PC-9 (cell line): ENCODE measurements around the gene ATG3. TPM values are rescaled to one million over a fixed set of nuclear protein-coding genes. Genes with fewer than 3 reads are reported as not detected.
"Not testable (repeated sequence)": the region's sequence is repeated elsewhere in the genome, so short reads cannot be mapped to it uniquely, and the experiment has no call there.

Experiments used
- BruUV-seq: library from RNA; stranded (reverse); fragments of 400-500 nt; replicated peaks from 2 replicates; lab custom pipeline; 2021; lab: Mats Ljungman, UMichigan
- CTCF ChIA-PET: fragments of 300-600 bp; sonication (Branson Sonifier 250); formaldehyde crosslinking; loops from one replicate; lab custom pipeline; 2022; ENCODE audit warnings: antibody characterized with exemption; lab: Charles Lee
- POLR2A ChIA-PET: fragments of 300-600 bp; sonication (Branson Sonifier 250); formaldehyde crosslinking; loops from one replicate; lab custom pipeline; 2022; ENCODE audit warnings: antibody characterized with exemption; ENCODE audit not compliant: unreplicated experiment; lab: Charles Lee
- DNase-seq, 2 experiments: peaks; one replicate each; pipeline versions ENCODE4 v3.0.0 to v3.0.0-alpha.2; 2015 to 2022; ENCODE audit warnings: mixed read lengths in 1 of 2
- H2AFZ ChIP-seq: fragments of 200-600 bp; sonication (generic); 2 replicates; pipeline ENCODE4 v1.8.1; 2017; ENCODE audit warnings: antibody characterized with exemption
- H3F3A ChIP-seq: fragments of 200-600 bp; sonication (generic); 2 replicates; pipeline ENCODE4 v1.8.1; 2017; ENCODE audit warnings: antibody characterized with exemption, mild to moderate bottlenecking, low read depth; ENCODE audit not compliant: insufficient read depth
- H3K27ac ChIP-seq: fragments of 200-600 bp; sonication (generic); 2 replicates; pipeline ENCODE4 v1.6.1; 2016; ENCODE audit warnings: mixed run types
- H3K27me3 ChIP-seq: fragments of 200-600 bp; sonication (generic); 2 replicates; pipeline ENCODE4 v1.6.1; 2016; ENCODE audit warnings: low read depth, mixed run types; ENCODE audit not compliant: insufficient read depth
- H3K36me3 ChIP-seq: fragments of 200-600 bp; sonication (generic); 2 replicates; pipeline ENCODE4 v1.6.1; 2016; ENCODE audit warnings: low read depth, mixed run types
- H3K4me1 ChIP-seq: fragments of 200-600 bp; sonication (generic); replicated peaks from 2 replicates; pipeline ENCODE4 v1.6.1; 2016; ENCODE audit warnings: mixed run types; ENCODE audit not compliant: insufficient read depth
- H3K4me2 ChIP-seq: fragments of 200-600 bp; sonication (generic); 2 replicates; pipeline ENCODE4 v1.6.1; 2017; ENCODE audit warnings: mixed run types
- H3K4me3 ChIP-seq: fragments of 200-600 bp; sonication (generic); 2 replicates; pipeline ENCODE4 v1.6.1; 2016; ENCODE audit warnings: mixed run types
- H3K79me2 ChIP-seq: fragments of 200-600 bp; sonication (generic); 2 replicates; pipeline ENCODE4 v1.6.1; 2017; ENCODE audit warnings: low read depth, mixed run types
- H3K9me2 ChIP-seq: fragments of 200-600 bp; sonication (generic); 2 replicates; pipeline ENCODE4 v1.8.1; 2017; ENCODE audit warnings: mild to moderate bottlenecking; ENCODE audit not compliant: insufficient read depth
- H3K9me3 ChIP-seq: fragments of 200-600 bp; sonication (generic); 2 replicates; pipeline ENCODE4 v1.8.1; 2016; ENCODE audit warnings: low read depth; ENCODE audit not compliant: insufficient read depth
- H4K20me1 ChIP-seq: fragments of 200-600 bp; sonication (generic); 2 replicates; pipeline ENCODE4 v1.8.1; 2017; ENCODE audit not compliant: insufficient read depth
- CTCF ChIP-seq: fragments of 200-600 bp; sonication (generic); conservative IDR thresholded peaks from 2 replicates; pipeline ENCODE4 v1.6.1; 2017; ENCODE audit warnings: mixed run types, antibody characterized with exemption, mild to moderate bottlenecking, moderate library complexity
- EZH2 ChIP-seq: fragments of 200-600 bp; sonication (generic); IDR thresholded peaks from 2 replicates; pipeline ENCODE4 v1.8.0; 2017; ENCODE audit warnings: antibody characterized with exemption, low read depth
- intact Hi-C: fragments of 100-400 bp; cut with micrococcal nuclease; formaldehyde crosslinking; loops from one replicate; pipeline ENCODE4 v1.10.0; 2022; ENCODE audit not compliant: unreplicated experiment
- total RNA-seq: library from RNA; stranded (reverse); gene quantifications from 2 replicates; pipeline ENCODE4 v1.2.3, GENCODE V29; 2021

The ATG3 gene
- total RNA-seq, 1 experiment from 2014 or later = 68.9 TPM

- H3F3A ChIP-seq = no peaks in the 10 kb centered on the region; the same call in 1 of the 2 replicates
- H3K27me3 ChIP-seq = no peaks in the 10 kb centered on the region
- H3K9me3 ChIP-seq = no peaks in the 10 kb centered on the region
- no peak for DNase-seq
- POLR2A ChIA-PET = interaction anchor here (0.6 kb wide), 1 partner anchor 446 kb away, joined by 15 read pairs; no protein-coding TSS in a partner anchor
- H3K4me2 ChIP-seq = no peak overlapping the region
- no TSS peak for BruUV-seq
- no peaks in the 10 kb centered on the region for H3K4me1 ChIP-seq
- TF ChIP-seq CTCF (no peak), EZH2 (no peak)
- no peaks in the 10 kb centered on the region for H3K36me3 ChIP-seq
- no peaks in the 10 kb centered on the region for H4K20me1 ChIP-seq
- no peaks in the 10 kb centered on the region for H3K79me2 ChIP-seq
- no peak overlapping the region for H2AFZ ChIP-seq
- H3K27ac ChIP-seq = no peak overlapping the region
- intact Hi-C loops = loop anchor here (10.0 kb wide), 1 partner anchor 1126 kb away; the partner anchor contains the start of gene USF3
- H3K9me2 ChIP-seq = no peaks in the 10 kb centered on the region
- CTCF ChIA-PET = interaction anchor here (1.5 kb wide), 1 partner anchor 13 kb away, joined by 4 read pairs; no protein-coding TSS in a partner anchor
- H3K4me3 ChIP-seq = no peak overlapping the region
Observed at GRCh38 chr3:112569265-112569664, 7.5 kb upstream of the ATG3 start.

- TF ChIP-seq CTCF (no peak), EZH2 (no peak)
- Histone ChIP-seq H3K79me2 (peaks cover 4% of the 10 kb centered on the region; the same call in 1 of the 2 replicates), H3K9me3 (no peaks in the 10 kb centered on the region), H3K9me2 (no peaks in the 10 kb centered on the region), H4K20me1 (no peaks in the 10 kb centered on the region), H3K4me1 (peaks cover under 1% of the 10 kb centered on the region), H3K4me3 (no peak overlapping the region), H3K27me3 (no peaks in the 10 kb centered on the region), H3K36me3 (no peaks in the 10 kb centered on the region), H2AFZ (no peak overlapping the region), H3K4me2 (no peak overlapping the region), H3F3A (no peaks in the 10 kb centered on the region; the same call in 1 of the 2 replicates), H3K27ac (no peak overlapping the region)
- BruUV-seq = no TSS peak
- ChIA-PET CTCF (interaction anchor here (1.5 kb wide), 1 partner anchor 14 kb away, joined by 4 read pairs; no protein-coding TSS in a partner anchor), POLR2A (interaction anchor here (0.6 kb wide), 1 partner anchor 446 kb away, joined by 15 read pairs; no protein-coding TSS in a partner anchor)
- intact Hi-C loops = loop anchor here (10.0 kb wide), 1 partner anchor 1126 kb away; the partner anchor contains the start of gene USF3
- DNase-seq = no peak
Observed at GRCh38 chr3:112568642-112569041, 6.9 kb upstream of the ATG3 start.

- H3K36me3 ChIP-seq = no peaks in the 10 kb centered on the region
- no peaks in the 10 kb centered on the region for H3K9me2 ChIP-seq
- peaks cover 20% of the 10 kb centered on the region for H3F3A ChIP-seq
- CTCF ChIA-PET = no interaction called here
- no peak overlapping the region for H3K4me2 ChIP-seq
- no peak for TF ChIP-seq CTCF
- TF ChIP-seq EZH2 = no peak
- no TSS peak for BruUV-seq
- POLR2A ChIA-PET = interaction anchor here (0.7 kb wide), 1 partner anchor 9 kb away, joined by 4 read pairs; no protein-coding TSS in a partner anchor
- no peaks in the 10 kb centered on the region for H3K9me3 ChIP-seq
- no peak overlapping the region for H3K4me3 ChIP-seq
- H3K4me1 ChIP-seq = peaks cover 13% of the 10 kb centered on the region
- peaks cover 2% of the 10 kb centered on the region; the same call in 1 of the 2 replicates for H4K20me1 ChIP-seq
- no peak overlapping the region for H3K27ac ChIP-seq
- no peaks in the 10 kb centered on the region for H3K27me3 ChIP-seq
- no peak for DNase-seq
- no peak overlapping the region for H2AFZ ChIP-seq
- peaks cover 24% of the 10 kb centered on the region for H3K79me2 ChIP-seq
- intact Hi-C loops = loop anchor here (5.0 to 10.0 kb wide), 2 partner anchors 427 to 1130 kb away; partner anchors contain the start of genes GTPBP8 and USF3
Observed at GRCh38 chr3:112564940-112565305, 3.2 kb upstream of the ATG3 start.

DNA sequence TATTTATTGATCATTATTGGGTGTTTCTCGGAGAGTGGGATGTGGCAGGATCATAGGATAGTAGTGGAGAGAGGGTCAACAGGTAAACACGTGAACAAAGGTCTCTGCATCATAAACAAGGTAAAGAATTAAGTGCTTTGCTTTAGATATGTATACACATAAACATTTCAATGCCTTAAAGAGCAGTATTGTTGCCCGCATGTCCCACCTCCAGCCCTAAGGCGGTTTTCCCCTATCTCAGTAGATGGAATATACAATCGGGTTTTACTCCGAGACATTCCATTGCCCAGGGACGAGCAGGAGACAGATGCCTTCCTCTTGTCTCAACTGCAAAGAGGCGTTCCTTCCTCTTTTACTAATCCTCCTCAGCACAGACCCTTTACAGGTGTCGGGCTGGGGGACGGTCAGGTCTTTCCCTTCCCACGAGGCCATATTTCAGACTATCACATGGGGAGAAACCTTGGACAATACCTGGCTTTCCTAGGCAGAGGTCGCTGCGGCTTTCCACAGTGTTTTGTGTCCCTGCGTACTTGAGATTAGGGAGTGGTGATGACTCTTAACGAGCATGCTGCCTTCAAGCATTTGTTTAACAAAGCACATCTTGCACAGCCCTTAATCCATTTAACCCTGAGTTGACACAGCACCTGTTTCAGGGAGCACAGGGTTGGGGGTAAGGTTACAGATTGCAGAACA, 2.6 kb upstream of the ATG3 start:
- H3K9me3 ChIP-seq, POLR2A ChIA-PET, H2AFZ ChIP-seq, CTCF ChIA-PET, H4K20me1 ChIP-seq, H3K27me3 ChIP-seq, H3K4me2 ChIP-seq, H3K4me3 ChIP-seq, H3K36me3 ChIP-seq, H3K9me2 ChIP-seq, BruUV-seq, H3K27ac ChIP-seq, DNase-seq: not testable (repeated sequence)
- Histone ChIP-seq H3F3A (peaks cover 20% of the 10 kb centered on the region), H3K4me1 (peaks cover 18% of the 10 kb centered on the region), H3K79me2 (peaks cover 30% of the 10 kb centered on the region)
- intact Hi-C loops = loop anchor here (5.0 to 10.0 kb wide), 2 partner anchors 428 to 1130 kb away; partner anchors contain the start of genes GTPBP8 and USF3
